ENCODE measurements around the gene BARX1.
"Not testable (repeated sequence)": the region's sequence is repeated elsewhere in the genome, so short reads cannot be mapped to it uniquely, and the experiment has no call there.

The BARX1 gene

DNA sequence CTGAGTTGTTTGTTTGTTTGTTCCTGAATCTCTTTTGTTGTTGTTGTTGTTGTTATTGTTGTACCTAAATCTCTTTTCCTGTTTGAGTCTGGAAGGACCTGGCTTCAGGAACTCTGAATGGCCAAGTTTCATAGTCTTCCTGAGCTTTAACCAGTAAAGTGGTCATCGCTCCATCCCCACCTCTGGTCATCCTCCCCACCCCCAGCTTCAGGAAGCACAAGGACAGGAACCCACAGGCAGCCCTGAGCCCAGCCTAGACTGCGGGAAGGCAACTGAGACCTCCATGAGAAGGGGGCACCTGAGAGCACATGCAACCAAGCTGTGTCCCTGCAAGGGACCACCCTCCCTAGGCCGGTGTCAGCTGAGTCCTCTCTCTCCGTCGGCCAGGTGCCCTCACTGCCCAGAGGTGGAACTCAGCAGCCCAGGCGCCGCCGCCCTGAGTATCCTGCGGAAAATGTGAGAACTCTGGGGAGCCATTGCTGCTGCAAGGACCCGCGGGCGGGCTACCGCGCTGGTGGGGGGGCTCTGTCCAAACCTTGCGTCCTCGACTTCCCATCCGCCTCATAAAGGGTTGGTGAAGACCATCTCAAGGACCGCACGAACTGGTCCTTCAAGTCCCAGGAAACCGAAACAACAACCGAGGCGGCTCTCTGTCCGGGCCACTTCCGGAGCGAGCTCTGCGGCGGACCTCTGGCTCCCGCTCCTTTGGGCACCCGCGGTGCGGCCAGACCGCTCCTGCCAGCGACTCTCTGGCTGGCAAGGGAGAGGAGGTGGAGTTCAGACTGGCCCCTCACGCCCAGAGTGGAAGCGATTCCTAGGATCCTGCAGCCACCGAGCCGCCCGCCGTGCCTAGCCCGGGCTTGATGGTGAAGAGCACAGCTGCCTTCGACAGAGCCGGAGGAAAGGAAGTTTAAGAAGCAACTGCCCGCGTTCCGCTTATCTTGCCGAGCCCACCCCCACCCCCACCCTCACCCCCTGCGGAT lies 4.2 kb downstream of the BARX1 start:
- no peak for DNase-seq

DNA sequence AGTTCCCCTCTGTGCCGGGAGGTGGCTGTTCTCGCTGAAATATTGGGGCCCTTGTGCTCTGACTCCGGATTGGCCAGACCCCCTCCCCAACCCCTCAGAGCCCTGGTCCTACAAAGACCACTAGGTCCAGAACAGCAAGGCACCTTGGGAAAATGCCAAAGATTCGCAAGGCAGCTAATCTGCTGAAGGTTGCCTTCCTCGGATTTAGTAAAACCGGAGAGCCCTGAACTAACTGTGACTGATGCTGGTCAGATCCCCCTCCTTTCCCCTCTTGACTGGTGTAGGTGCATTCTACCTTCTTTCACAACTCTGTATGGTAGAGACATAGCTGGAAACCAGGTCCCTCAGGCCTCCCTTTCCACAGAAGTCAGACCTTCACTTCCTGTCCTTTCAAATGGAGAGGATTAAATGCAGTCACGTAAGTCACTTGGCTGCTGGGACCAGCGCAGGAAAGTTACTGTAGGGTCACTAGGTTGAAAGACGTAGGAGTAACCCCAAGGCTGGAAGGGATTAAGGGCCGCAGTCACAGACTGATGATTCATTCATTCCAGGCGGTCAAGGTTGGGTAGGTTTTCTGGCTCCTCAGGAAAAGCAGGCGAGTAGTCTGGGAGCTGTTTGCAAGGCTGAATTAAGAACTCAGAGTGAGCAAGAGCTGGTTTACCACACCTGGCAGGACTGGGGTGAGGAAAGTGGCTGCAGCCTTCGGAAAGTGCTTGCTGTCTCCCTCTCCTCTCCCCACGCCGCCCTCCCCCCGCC lies 5.3 kb downstream of the BARX1 start:
- DNase-seq, result no peak

DNA sequence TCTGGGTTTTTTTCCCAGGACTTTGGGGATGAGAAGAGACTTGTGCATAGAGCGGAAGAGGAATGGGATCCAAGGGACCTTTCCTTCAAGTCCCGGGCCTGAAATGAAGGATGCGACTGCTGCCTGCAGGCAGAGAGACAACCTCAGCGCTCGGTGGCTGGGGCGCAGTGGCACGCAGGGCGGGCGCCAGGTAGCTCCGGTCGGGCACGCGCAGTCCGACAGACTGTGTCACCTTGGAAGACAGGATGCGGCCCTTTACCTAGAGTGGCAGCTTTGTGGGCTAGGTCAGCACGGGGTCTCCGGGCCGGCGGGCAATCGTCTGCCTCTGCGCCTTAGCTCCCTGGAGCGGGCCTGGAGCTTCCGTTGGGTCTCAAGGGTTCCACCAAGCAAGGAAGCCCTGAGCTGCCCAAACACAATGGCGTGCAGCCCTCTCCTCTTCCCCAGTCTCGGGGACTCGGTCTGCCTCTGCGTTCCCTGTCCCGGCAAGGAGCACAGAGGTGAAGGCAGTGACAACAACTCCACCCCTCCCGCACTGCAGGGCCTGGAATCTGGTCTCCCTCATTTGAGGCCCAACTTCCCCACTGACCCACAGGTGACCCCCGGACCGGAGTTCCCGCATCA lies 6.0 kb downstream of the BARX1 start:
- no peak for DNase-seq

DNA sequence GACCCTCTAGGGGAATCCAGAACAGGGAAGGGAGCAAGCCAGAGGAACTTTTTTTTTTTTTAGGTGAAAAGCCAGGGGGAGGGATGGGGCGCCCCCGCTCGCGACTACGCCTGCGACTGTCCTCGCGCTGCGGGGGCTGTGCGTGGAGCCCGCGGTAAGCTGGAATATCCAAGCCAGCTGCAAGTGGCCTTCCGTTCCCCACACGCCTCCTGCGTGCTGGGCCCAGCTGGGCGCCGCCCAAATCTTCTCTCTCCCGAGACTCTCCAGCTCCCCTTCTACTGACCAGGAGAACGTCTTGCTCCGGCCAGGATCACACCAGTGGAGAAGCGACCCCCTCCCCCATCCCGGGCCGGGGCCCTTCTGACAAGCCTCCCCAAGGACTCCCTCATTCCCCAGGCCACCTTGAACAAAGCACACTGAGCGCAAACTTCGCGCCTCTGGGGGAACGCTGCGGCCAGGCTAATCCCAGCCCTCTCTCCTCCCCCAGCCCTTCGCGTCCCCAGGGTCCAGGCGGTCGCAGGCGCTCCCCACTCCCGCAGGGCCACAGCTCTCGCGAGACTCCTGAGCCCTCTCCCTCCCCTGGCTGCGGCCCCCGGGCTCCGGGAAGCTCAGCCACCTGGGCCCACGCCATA lies 6.6 kb downstream of the BARX1 start:
- DNase-seq, result no peak

DNA sequence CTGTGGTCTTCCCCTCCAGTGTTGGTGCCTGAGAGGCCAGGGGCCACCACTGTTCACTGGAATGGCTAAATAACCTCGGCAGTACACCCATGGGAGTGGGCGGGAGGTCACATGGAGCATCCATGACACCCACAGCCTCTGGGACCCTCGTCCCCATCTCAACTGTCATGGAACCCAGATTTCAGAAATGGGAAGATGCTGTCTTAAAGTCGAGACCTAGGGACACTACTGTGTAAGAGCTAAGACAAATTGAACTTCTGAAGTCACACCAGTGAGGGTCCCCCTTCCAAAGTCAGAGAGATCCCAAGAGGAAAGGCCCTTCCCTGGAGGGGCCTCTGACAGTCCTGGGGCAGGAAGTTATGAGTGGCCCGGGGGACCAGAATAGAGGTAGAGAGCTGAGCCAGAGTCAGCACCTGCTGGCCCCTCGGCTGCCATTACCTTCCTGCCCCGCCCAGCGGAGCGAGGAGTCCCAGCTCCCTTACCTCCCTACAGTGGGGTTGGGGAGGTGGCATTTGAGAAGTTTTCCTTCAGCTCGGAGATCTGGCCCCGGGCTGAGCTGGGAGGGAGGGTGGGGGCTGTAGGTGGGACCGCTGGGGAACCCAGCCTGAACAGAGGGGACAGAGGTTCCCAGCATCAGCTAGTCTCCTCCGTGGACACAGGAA lies 7.6 kb downstream of the BARX1 start:
- no peak for DNase-seq

DNA sequence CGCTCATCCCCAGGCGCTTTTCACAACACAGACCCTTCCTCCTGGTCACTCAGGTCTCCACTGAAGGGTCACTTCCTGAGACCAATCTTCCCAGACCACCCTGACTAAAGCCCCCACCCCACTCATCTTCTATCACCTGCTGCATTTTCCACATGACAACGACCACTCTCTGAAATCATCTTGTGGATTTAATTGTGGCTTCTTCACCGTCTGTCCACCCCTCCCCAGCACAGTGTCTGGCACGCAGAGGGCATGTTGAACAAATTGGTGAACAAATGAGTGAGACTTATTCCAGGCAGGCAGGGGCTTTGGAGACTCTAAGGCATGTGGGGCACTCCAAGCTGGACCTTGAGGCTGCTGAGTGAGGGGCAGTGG lies 8.8 kb downstream of the BARX1 start:
- DNase-seq, result no peak

DNA sequence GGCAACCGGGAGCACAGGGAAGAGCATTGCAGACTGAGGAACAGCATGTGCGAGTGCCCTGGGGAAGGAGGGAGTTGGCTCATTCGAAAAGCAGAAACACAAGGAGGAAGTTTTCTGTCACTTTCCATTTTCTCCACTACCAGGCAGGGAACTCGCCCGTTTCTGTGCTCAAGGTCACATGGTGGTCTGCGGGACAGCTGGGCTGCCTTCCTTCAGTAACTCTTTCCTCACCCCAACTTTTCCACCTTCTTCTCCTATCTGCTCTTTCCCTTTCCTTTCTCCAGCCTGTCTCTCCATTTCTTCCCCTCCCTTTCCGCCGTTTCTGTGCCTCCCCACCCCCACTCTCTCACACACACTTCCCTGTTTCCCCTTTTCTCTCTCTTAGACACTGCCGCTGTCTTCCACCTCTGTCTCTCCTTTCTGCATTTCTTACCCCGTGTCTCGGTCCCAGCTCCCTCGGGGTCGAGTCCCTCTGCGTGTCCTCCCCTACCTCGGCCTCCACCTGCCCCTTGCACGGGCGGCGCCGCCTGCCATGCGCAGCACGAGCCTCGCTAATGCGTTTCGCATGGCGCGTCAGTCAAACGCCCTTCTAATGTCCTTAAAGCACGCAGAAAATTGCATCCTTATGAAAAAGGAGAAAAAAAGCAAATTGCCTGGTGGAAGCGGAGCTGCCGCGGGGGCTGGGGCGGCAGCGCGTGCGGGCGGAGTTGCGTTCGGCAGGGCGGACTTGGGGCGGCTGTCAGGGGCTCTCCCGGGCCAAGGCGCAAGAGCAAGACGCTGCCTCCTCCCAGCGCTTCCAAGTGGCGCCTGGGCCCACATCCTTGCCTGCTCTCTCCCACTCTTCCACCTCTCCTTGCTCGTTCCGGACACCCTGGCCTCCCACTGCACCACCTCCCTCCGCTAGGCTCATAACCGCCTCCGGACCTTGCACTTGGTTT lies 9.5 kb downstream of the BARX1 start:
- DNase-seq, result no peak

DNA sequence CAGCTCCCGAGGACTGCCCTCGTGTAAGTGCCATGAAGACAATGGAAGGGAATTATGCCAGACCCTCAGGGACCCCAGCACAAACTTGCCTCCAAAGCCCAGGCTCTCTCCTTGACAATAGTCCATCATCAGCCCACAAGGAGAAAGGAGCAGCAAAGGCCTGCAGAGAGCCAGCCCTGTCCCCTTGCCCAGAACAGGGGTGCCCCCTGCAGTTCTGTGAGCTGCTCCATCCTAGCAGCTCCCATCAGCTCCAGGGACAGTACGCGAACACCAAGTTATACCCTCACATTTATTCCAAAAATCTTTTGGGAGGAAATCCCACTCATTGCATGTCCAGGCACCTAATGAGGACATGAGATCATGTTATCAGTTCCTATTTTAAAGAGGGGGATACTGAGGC lies 11.1 kb downstream of the BARX1 start:
- DNase-seq, result no peak

DNA sequence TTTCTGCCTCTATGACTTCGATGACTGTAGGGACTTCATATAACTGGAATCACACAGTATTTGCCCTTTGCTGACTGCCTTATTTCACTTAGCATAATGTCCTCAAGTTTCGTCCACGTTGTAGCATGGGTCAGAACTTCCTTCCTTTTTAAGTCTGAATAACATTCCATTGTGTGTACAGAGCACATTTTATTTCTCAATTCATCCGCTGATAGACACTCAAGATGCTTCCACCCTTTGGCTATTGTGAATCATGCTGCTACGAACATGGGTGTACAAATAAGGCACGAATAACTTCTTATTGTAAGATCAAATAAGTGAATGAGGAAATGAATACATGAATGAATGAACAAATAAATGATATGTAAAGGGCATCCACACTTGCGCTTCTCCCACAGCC lies 13.0 kb downstream of the BARX1 start:
- DNase-seq, result no peak

DNA sequence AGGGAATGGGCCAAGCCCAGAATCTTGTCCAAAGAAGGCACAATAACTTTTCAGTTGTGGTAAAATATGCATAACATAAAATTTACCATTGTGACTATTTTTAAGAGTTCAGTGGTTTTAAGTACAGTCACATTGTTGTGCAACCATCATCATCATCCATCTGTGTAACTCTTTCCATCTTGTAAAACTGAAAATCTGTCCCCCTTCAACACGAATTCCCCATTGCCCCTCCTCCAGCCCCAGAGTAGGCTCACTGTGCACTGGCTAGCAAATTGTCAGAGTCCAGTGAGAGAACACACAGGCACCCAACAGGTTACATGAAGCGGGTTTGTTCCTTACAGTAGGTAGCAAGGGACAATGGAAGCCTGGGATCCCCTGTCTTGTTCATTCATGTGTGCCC lies 13.7 kb downstream of the BARX1 start:
- no peak for DNase-seq

DNA sequence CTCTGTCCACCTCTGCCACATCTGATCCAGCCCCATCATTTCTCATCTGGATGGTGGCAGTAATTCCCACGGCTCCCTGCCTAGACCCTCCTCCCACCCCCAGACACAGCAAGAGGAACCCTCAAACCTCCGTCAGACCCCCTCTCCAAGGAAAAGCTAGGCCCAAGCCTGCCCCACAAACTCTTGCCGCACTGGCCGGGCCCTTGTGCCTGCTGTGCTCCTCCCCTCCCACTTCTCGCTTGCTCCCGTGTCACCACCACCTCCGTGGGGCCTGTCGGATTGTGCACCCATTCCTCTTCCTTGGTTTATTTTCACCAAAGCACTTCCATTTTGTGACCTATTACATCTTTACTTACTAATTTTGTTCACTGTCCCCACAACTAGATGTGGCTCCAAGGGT lies 14.2 kb downstream of the BARX1 start:
- DNase-seq, result no peak

DNA sequence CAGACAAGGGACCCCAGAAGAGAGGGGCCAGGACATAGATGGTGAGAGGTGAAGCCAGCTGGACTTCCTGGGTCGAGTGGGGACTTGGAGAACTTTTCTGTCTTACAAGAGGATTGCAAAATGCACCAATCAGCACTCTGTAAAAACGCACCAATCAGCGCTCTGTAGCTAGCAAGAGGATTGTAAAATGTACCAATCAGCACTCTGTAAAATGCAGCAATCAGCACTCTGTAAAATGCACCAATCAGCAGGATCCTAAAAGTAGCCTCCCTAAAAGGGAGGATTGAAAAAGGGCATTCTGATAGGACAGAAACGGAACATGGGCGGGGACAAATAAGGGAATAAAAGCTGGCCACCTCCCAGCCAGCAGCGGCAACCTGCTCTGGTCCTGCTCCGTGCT lies 15.6 kb downstream of the BARX1 start:
- DNase-seq, result not testable (repeated sequence)

DNA sequence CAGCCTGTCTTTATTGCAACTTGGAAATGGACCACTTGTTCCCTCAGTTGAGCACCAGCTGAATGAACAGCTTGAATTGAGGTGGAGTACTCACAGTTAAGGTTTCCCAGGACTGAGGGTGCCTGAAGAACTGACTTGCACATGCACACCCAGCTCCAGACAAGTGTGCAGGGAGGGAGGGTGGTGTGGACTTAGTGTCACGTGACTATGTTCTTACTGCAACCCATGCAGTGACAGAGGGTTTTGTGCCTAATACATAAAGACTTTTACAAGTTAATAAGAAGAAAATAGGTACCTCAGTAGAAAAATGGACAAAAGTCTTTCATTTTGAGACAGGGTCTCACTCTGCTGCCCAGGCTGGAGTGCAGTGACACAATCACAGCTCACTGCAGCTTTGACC lies 18.0 kb downstream of the BARX1 start:
- DNase-seq, result no peak

DNA sequence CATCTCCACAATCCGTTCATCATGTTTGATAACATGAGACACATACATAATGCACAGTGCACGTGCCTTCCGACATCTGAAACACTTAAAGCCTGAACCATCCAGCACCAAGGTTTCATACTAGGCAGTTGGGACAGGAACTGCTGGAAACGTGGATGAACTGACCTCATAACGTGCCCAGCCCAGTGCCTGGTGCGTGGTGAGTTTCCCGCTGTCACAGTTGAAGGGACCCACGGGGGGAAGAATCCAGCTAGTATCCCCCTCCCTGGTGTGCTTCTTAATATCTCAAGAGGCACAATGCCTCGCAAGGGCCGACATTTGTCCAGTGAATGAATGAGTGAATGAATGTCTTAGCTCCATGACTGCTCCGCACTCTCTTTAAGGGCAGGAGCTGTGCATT lies 23.2 kb downstream of the BARX1 start:
- no peak for DNase-seq

DNA sequence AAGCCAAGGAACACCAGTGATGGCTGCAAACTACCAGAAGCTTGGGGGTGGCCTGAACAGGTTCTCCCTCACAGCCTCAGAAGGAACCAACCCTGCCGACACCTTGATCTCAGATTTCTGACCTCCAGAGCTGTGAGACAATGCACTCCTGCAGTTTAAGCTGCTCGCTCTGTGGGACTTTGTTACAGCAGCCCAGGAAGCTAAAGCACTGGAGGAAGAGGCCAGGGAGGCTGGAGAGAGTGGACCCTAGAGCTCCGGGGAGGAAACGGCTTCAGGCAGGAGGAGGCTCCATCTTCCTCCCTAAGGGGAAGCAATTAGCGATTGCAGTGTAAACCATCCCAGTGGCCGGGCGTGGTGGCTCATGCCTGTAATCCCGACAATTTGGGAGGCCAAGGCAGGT lies 25.1 kb downstream of the BARX1 start:
- no peak for DNase-seq

DNA sequence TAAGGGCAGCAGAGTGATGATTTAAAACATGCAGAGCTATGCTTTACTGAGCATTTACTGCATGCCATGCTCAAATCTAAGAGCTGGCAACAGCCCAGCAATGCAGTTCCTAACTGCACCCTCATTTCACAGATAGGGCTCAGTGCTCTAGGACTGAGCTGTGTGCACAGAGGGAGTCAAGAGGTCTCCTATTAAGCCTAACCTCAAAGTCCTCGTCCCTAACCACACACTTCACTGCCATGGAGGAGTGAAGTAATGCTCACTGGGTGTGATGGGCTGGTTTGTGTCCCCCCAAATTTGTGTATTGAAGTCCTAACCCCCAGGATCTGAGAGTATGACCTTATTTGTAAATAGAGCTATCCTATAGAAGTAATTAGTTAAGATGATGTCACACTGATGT lies 25.9 kb downstream of the BARX1 start:
- no peak for DNase-seq

DNA sequence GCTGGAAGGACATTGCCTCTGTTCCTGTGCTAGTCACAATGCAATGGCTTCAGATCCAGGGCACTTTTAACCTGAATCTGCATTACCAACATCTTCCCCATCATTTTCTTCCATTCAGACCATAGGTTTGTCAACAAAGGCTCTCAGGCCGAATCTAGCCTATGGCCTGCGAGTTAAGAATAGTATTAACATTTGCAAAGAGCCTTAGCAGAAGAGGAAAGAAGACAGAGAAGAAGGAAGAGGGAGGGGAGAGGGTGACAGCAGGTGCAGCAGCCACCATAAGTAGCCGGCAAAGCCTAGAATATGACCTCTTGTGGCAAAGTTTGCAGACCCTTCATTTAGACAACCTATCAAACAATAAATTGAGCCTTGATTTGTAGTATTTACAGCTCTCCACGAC lies 32.6 kb downstream of the BARX1 start:
- no peak for DNase-seq

DNA sequence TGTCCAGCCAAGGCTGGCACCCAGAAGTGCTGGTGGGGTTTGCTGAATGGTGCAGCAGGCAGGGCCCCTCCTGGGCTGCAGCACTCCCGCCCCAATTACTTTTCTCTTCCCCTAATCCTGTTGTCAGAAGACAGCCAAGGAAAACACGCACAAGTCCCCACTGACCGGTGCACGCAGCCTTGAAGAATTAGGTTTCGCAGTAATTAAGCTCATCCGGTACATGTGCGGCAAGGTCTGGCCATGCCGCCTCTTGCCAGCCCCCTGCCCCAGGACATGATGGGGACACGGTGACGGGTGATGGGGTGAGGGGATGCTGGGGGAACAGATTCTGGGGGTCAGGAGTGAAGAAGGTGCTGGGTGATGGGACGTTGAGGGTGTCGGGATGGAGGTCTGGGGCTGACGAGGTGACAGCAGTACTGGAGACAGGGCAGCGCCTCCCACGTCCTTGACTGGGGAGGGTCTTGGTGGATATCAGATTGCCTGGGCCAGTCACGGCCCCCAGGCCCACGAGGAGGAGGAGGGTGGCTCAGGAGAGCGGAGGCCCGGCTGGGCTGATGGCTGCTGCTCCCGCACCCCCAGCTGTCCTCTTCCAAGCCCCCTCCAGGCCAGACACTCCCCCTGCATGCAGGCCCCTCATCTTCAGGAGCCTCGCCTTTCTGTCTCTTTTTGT lies 34.9 kb downstream of the BARX1 start:
- DNase-seq, result no peak

DNA sequence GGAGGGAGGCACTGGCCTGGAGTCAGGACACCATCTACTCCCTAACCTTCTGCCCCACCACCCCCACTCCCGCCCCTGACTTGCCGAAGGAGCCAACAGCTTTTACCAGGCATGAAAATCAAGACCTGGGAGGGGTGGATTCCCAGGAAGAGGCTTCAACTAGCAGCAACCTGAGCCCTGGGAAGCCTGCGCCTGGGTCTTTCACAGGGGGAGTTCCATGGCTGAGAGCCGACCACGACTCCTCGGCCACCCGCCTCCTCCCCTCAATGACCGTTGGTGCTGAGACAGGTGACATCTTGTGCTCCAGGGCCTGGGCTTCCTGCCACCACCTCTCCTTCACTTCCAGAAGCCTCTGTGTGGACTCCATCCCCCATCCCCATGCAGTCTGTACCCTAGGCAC lies 37.1 kb downstream of the BARX1 start:
- no peak for DNase-seq

DNA sequence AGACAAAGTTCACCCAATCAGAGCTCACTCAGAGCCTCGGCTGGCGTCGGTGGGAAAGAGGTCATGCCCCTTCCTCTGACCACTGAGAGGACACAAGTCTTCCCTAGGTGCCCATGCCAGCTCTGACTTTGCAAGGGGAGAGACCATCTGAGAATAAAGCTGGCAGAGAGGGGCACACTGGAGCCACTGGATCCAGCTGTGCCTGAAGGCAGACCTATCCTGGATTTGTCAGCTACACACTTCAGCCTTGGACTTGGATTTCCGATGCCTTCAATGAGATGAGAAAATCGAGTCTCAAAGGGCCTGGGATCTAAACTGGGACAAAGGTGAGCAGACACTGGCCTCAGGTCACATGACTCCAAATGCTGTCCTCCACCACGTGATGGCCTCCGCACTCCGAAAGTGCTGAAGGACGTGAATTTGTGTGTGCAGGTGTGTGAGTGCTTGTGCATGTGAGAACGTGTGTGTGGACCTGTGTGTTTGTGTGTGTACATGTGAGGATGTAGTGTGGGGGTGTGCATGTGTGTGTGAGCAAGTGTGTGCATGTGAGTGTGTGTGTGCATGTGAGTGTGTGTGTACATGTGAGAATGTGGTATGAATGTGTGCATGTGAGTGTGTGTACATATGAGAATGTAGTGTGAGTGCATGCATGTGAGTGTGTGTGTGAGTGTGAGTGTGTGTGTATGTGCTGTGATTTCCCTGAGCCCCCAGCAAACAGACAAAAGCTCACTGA lies 37.9 kb downstream of the BARX1 start:
- DNase-seq, result no peak
